Body of pancreas (tissue), 4 donors: Measurements from ENCODE around the gene GCLC.

Experiments
- POLR2A ChIP-seq, 3 donors: fragments of 450-650 bp; IDR thresholded peaks; one replicate each; pipeline ENCODE4 v1.6.1; 2016; ENCODE audit warnings: antibody characterized with exemption in 3 of 3, mild to moderate bottlenecking in 2 of 3
- TF ChIP-seq, protein P1 (sequence below), 7 experiments: fragments of 450-650 bp in 4 of 7; fragments of 200-600 bp in 3 of 7; sonication (generic) in 3 of 7; IDR thresholded peaks; one replicate each; pipeline ENCODE4 v1.5.1; 2016 to 2019; ENCODE audit warnings: antibody characterized with exemption in 7 of 7

GRCh38 chr6:53536561-53536960 is 8.3 kb downstream of the GCLC start:
- TF ChIP-seq, protein P1, sequence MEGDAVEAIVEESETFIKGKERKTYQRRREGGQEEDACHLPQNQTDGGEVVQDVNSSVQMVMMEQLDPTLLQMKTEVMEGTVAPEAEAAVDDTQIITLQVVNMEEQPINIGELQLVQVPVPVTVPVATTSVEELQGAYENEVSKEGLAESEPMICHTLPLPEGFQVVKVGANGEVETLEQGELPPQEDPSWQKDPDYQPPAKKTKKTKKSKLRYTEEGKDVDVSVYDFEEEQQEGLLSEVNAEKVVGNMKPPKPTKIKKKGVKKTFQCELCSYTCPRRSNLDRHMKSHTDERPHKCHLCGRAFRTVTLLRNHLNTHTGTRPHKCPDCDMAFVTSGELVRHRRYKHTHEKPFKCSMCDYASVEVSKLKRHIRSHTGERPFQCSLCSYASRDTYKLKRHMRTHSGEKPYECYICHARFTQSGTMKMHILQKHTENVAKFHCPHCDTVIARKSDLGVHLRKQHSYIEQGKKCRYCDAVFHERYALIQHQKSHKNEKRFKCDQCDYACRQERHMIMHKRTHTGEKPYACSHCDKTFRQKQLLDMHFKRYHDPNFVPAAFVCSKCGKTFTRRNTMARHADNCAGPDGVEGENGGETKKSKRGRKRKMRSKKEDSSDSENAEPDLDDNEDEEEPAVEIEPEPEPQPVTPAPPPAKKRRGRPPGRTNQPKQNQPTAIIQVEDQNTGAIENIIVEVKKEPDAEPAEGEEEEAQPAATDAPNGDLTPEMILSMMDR (IDR thresholded peaks at IDR 0.05) = no peak
- no peak for TF ChIP-seq POLR2A (IDR thresholded peaks at IDR 0.05)
